ENCODE measurements around the gene BCR.

Gene BCR

DNA sequence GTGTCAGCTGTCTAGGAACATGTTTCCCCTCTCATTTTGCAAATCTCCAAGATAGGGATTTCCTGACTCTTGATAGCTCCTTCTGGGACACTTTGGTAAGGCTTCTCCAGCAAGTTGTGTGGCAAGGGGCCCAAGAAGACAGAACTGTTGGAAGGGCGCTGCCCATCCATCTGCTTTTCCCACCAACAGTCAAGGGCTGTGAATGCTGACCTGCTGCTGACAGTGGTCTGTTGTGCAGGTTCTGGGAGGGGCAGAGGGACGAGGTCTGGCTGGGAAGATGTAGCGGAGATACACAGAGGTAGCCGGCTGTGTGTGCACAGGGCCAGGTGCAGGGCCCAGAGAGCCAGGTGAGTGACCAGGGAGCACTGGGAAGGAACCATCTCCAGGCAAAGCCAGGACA, 12.2 kb downstream of the BCR start:
- no peaks in the 10 kb centered on the region for H3K9me3 ChIP-seq (ENCODE audit: control insufficient read depth, insufficient read depth, low read length)
- peaks cover 9% of the 10 kb centered on the region for H3K36me3 ChIP-seq (ENCODE audit: control insufficient read depth, insufficient read depth, low read length)
- no peaks in the 10 kb centered on the region for H3K27me3 ChIP-seq (ENCODE audit: control insufficient read depth, insufficient read depth, low read length)
- H3K4me3 ChIP-seq (ENCODE audit: low read depth, low read length) = no peak overlapping the region
- peaks cover 2% of the 10 kb centered on the region for H3K4me1 ChIP-seq (ENCODE audit: control insufficient read depth, insufficient read depth, low read length)
- no peak overlapping the region for H3K9ac ChIP-seq (ENCODE audit: low read depth, low read length)

GRCh38 chr22:23193196-23193827, 13.0 kb downstream of the BCR start:
- H3K36me3 ChIP-seq (ENCODE audit: control insufficient read depth, insufficient read depth, low read length) = peaks cover 5% of the 10 kb centered on the region
- H3K9ac ChIP-seq (ENCODE audit: low read depth, low read length) = no peak overlapping the region
- no peak overlapping the region for H3K4me3 ChIP-seq (ENCODE audit: low read depth, low read length)
- no peaks in the 10 kb centered on the region for H3K27me3 ChIP-seq (ENCODE audit: control insufficient read depth, insufficient read depth, low read length)
- H3K9me3 ChIP-seq (ENCODE audit: control insufficient read depth, insufficient read depth, low read length) = no peaks in the 10 kb centered on the region
- peaks cover 2% of the 10 kb centered on the region for H3K4me1 ChIP-seq (ENCODE audit: control insufficient read depth, insufficient read depth, low read length)

GRCh38 chr22:23193882-23194281, 13.6 kb downstream of the BCR start:
- Histone ChIP-seq H3K9me3 (ENCODE audit: control insufficient read depth, insufficient read depth, low read length) (no peaks in the 10 kb centered on the region), H3K4me1 (ENCODE audit: control insufficient read depth, insufficient read depth, low read length) (peaks cover 2% of the 10 kb centered on the region), H3K4me3 (ENCODE audit: low read depth, low read length) (no peak overlapping the region), H3K36me3 (ENCODE audit: control insufficient read depth, insufficient read depth, low read length) (peaks cover 4% of the 10 kb centered on the region), H3K27me3 (ENCODE audit: control insufficient read depth, insufficient read depth, low read length) (no peaks in the 10 kb centered on the region), H3K9ac (ENCODE audit: low read depth, low read length) (no peak overlapping the region)

GRCh38 chr22:23196165-23196564, 15.9 kb downstream of the BCR start:
- Histone ChIP-seq H3K27me3 (ENCODE audit: control insufficient read depth, insufficient read depth, low read length) (no peaks in the 10 kb centered on the region), H3K9ac (ENCODE audit: low read depth, low read length) (no peak overlapping the region), H3K9me3 (ENCODE audit: control insufficient read depth, insufficient read depth, low read length) (no peaks in the 10 kb centered on the region), H3K4me1 (ENCODE audit: control insufficient read depth, insufficient read depth, low read length) (peaks cover 10% of the 10 kb centered on the region), H3K4me3 (ENCODE audit: low read depth, low read length) (no peak overlapping the region), H3K36me3 (ENCODE audit: control insufficient read depth, insufficient read depth, low read length) (peaks cover 4% of the 10 kb centered on the region)

DNA sequence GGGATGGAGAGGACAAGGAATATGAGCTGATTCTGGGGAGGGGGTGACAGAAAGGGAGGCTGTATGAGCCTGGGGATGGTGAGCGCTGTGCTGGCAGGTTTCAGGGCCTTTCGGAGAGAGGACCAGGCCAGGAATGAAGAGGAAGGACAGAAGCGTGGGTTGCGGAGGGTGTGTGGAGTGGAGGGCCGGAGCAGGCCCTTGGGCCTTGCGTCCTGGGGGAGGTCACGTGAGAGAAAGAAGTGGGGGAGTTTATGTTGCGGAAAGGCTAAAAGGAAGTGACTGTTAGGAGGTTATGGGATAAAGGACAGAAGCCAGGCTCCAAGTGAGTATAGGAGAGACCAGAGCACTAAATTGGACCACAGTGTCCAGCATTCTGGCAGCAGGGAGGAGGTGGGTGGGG, 17.5 kb downstream of the BCR start:
- no peak overlapping the region for H3K4me3 ChIP-seq (ENCODE audit: low read depth, low read length)
- H3K27me3 ChIP-seq (ENCODE audit: control insufficient read depth, insufficient read depth, low read length) = no peaks in the 10 kb centered on the region
- H3K4me1 ChIP-seq (ENCODE audit: control insufficient read depth, insufficient read depth, low read length) = peaks cover 10% of the 10 kb centered on the region
- no peaks in the 10 kb centered on the region for H3K9me3 ChIP-seq (ENCODE audit: control insufficient read depth, insufficient read depth, low read length)
- H3K9ac ChIP-seq (ENCODE audit: low read depth, low read length) = no peak overlapping the region
- H3K36me3 ChIP-seq (ENCODE audit: control insufficient read depth, insufficient read depth, low read length) = peaks cover 3% of the 10 kb centered on the region

- Histone ChIP-seq H3K36me3 (ENCODE audit: control insufficient read depth, insufficient read depth, low read length) (no peaks in the 10 kb centered on the region), H3K9me3 (ENCODE audit: control insufficient read depth, insufficient read depth, low read length) (no peaks in the 10 kb centered on the region), H3K4me3 (ENCODE audit: low read depth, low read length) (no peak overlapping the region), H3K9ac (ENCODE audit: low read depth, low read length) (no peak overlapping the region), H3K27me3 (ENCODE audit: control insufficient read depth, insufficient read depth, low read length) (no peaks in the 10 kb centered on the region), H3K4me1 (ENCODE audit: control insufficient read depth, insufficient read depth, low read length) (peaks cover 8% of the 10 kb centered on the region)
Observed at GRCh38 chr22:23199159-23199558, 18.9 kb downstream of the BCR start.

DNA sequence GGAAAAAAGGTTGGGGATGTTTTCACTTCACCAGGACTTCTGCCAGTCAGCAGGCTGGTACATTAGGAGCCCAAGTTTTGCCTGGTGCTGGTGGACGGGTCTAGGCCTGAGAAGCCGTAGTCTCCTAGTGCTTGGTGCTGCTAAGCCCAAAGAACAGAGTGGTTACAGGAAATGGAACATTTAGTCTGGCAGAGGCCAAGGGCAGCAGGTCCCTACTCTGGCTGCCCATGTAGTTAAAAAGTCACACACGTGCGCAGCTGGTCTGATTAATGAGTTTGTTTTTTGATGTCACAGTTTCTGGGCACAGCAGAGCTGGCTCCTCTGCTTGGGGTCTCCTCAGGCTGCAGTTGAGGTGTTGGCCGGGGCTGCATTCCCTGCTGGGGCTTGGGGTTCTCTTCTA, 20.6 kb downstream of the BCR start:
- H3K27me3 ChIP-seq (ENCODE audit: control insufficient read depth, insufficient read depth, low read length) = no peaks in the 10 kb centered on the region
- H3K36me3 ChIP-seq (ENCODE audit: control insufficient read depth, insufficient read depth, low read length) = peaks cover 5% of the 10 kb centered on the region
- no peak overlapping the region for H3K9ac ChIP-seq (ENCODE audit: low read depth, low read length)
- H3K4me3 ChIP-seq (ENCODE audit: low read depth, low read length) = no peak overlapping the region
- H3K4me1 ChIP-seq (ENCODE audit: control insufficient read depth, insufficient read depth, low read length) = peaks cover 8% of the 10 kb centered on the region
- no peaks in the 10 kb centered on the region for H3K9me3 ChIP-seq (ENCODE audit: control insufficient read depth, insufficient read depth, low read length)

- H3K9me3 ChIP-seq (ENCODE audit: control insufficient read depth, insufficient read depth, low read length) = no peaks in the 10 kb centered on the region
- H3K9ac ChIP-seq (ENCODE audit: low read depth, low read length) = no peak overlapping the region
- H3K4me1 ChIP-seq (ENCODE audit: control insufficient read depth, insufficient read depth, low read length) = peaks cover 8% of the 10 kb centered on the region
- no peaks in the 10 kb centered on the region for H3K27me3 ChIP-seq (ENCODE audit: control insufficient read depth, insufficient read depth, low read length)
- H3K4me3 ChIP-seq (ENCODE audit: low read depth, low read length) = no peak overlapping the region
- peaks cover 8% of the 10 kb centered on the region for H3K36me3 ChIP-seq (ENCODE audit: control insufficient read depth, insufficient read depth, low read length)
Observed at GRCh38 chr22:23202812-23203451, 22.6 kb downstream of the BCR start.

DNA sequence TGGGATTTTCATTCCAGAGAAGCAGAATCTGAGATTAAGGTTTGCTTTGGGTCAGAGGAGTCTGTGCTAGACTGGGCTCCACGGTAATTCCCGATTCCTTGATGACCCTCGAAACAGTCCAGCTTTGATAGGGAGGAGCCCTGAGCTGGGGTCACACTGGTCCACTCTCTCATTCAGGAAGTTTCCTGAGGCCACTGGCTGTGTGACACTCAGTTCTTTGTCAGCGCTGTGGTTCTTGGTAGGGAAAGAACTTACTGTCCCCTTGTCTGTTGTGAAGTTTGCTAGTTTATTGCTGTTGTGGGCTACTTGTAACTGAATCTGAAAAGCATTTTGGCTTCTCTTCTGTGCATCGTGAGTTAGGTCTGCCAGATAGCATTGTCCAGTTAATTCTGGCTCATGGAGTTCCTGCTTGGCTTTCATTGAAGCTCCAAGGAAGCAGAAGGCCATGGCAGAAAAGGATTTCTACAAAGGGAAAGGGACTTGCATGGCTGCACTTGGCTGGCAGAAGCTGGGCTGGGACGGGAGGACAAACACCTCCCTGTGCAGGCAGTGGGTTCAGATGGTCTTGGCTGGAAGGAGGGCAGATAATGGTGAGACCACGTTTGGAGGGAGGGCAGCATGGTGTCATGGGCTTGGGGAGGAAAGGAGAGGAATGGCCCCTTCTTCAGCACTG, 23.3 kb downstream of the BCR start:
- Histone ChIP-seq H3K4me1 (ENCODE audit: control insufficient read depth, insufficient read depth, low read length) (peaks cover 8% of the 10 kb centered on the region), H3K9ac (ENCODE audit: low read depth, low read length) (no peak overlapping the region), H3K4me3 (ENCODE audit: low read depth, low read length) (no peak overlapping the region), H3K36me3 (ENCODE audit: control insufficient read depth, insufficient read depth, low read length) (peaks cover 11% of the 10 kb centered on the region), H3K9me3 (ENCODE audit: control insufficient read depth, insufficient read depth, low read length) (no peaks in the 10 kb centered on the region), H3K27me3 (ENCODE audit: control insufficient read depth, insufficient read depth, low read length) (no peaks in the 10 kb centered on the region)

GRCh38 chr22:23204125-23204488, 23.8 kb downstream of the BCR start:
- H3K4me3 ChIP-seq (ENCODE audit: low read depth, low read length) = no peak overlapping the region
- H3K9me3 ChIP-seq (ENCODE audit: control insufficient read depth, insufficient read depth, low read length) = no peaks in the 10 kb centered on the region
- H3K27me3 ChIP-seq (ENCODE audit: control insufficient read depth, insufficient read depth, low read length) = no peaks in the 10 kb centered on the region
- peaks cover 11% of the 10 kb centered on the region for H3K36me3 ChIP-seq (ENCODE audit: control insufficient read depth, insufficient read depth, low read length)
- H3K9ac ChIP-seq (ENCODE audit: low read depth, low read length) = no peak overlapping the region
- H3K4me1 ChIP-seq (ENCODE audit: control insufficient read depth, insufficient read depth, low read length) = peaks cover 6% of the 10 kb centered on the region

- Histone ChIP-seq H3K4me1 (ENCODE audit: control insufficient read depth, insufficient read depth, low read length) (peaks cover 3% of the 10 kb centered on the region), H3K4me3 (ENCODE audit: low read depth, low read length) (no peak overlapping the region), H3K9me3 (ENCODE audit: control insufficient read depth, insufficient read depth, low read length) (no peaks in the 10 kb centered on the region), H3K36me3 (ENCODE audit: control insufficient read depth, insufficient read depth, low read length) (peaks cover 11% of the 10 kb centered on the region), H3K9ac (ENCODE audit: low read depth, low read length) (no peak overlapping the region), H3K27me3 (ENCODE audit: control insufficient read depth, insufficient read depth, low read length) (no peaks in the 10 kb centered on the region)
Observed at GRCh38 chr22:23204541-23205157, 24.3 kb downstream of the BCR start.
